GM13976 (cell line): ENCODE data around the gene LRRC8E.

ENCODE experiments used
- DNase-seq: peaks from one replicate; pipeline ENCODE4 v3.0.0; 2012; ENCODE audit warnings: low spot score
- CTCF ChIP-seq: IDR thresholded peaks from 2 replicates; pipeline ENCODE4 v1.5.1; 2012; ENCODE audit warnings: borderline replicate concordance, mild to moderate bottlenecking; ENCODE audit not compliant: insufficient read depth; ENCODE audit errors: extremely low read depth, missing control alignments, control extremely low read depth
- in situ Hi-C: fragments of 300-500 bp; cut with MboI; formaldehyde crosslinking; loops from one replicate; pipeline ENCODE4 v1.12.0; 2022; ENCODE audit warnings: low sequenced_read_pairs, mixed read lengths, inconsistent platforms; ENCODE audit not compliant: unreplicated experiment

LRRC8E gene

GRCh38 chr19:7888145-7888825, at the start of gene LRRC8E:
Gene LRRC8E (plus strand): TSS chr19:7888510. CDS start chr19:7895604, 7,094 bp downstream.
- in situ Hi-C loops = no loop called here
- TF ChIP-seq CTCF = no peak
- DNase-seq = no peak

- TF ChIP-seq CTCF = no peak
- in situ Hi-C loops = no loop called here
- DNase-seq = no peak
Observed at GRCh38 chr19:7839476-7839875, 48.8 kb upstream of the LRRC8E start.

GRCh38 chr19:7840629-7841028, 47.7 kb upstream of the LRRC8E start:
- no peak for TF ChIP-seq CTCF
- DNase-seq = no peak
- in situ Hi-C loops = no loop called here

GRCh38 chr19:7841751-7842660, 46.3 kb upstream of the LRRC8E start:
- in situ Hi-C loops = no loop called here
- TF ChIP-seq CTCF = no peak
- no peak for DNase-seq

- in situ Hi-C loops = no loop called here
- no peak for DNase-seq
- no peak for TF ChIP-seq CTCF
Observed at GRCh38 chr19:7842661-7843294, 45.5 kb upstream of the LRRC8E start.

- in situ Hi-C loops = no loop called here
- no peak for TF ChIP-seq CTCF
- DNase-seq = no peak
Observed at GRCh38 chr19:7843521-7843920, 44.8 kb upstream of the LRRC8E start.
